Activated B cell treated with CpG ODN at 0.5 μM for 24 hours (primary cell): ENCODE measurements around the gene OR2A14. TPM values are rescaled to one million over a fixed set of nuclear protein-coding genes. Genes with fewer than 3 reads are reported as not detected.
"Not testable (repeated sequence)": the region's sequence is repeated elsewhere in the genome, so short reads cannot be mapped to it uniquely, and the experiment has no call there.

Source experiments
- ATAC-seq: fragments of 200-7000 bp; cut with Tn5 transposase; one replicate; pipeline ENCODE4 v1.10.0; 2021; ENCODE audit warnings: low read depth, mild to moderate bottlenecking, moderate library complexity
- CTCF ChIA-PET: fragments of 350-600 bp; sonication (Branson Sonifier 250); formaldehyde crosslinking; loops from one replicate; lab custom pipeline; 2021; ENCODE audit warnings: antibody characterized with exemption; lab: Charles Lee
- POLR2A ChIA-PET: fragments of 350-600 bp; sonication (Branson Sonifier 250); formaldehyde crosslinking; loops from one replicate; lab custom pipeline; 2021; ENCODE audit warnings: antibody characterized with exemption; lab: Charles Lee
- DNase-seq: peaks from one replicate; pipeline ENCODE4 v3.0.0; 2022
- H3K27ac Mint-ChIP-seq: one replicate; pipeline ENCODE4 v1.8.0; 2020; ENCODE audit warnings: mixed read lengths
- H3K27me3 Mint-ChIP-seq: one replicate; pipeline ENCODE4 v1.8.0; 2021; ENCODE audit warnings: mixed read lengths
- H3K36me3 Mint-ChIP-seq: one replicate; pipeline ENCODE4 v1.8.0; 2021; ENCODE audit warnings: low read depth, mixed read lengths
- H3K4me1 Mint-ChIP-seq: one replicate; pipeline ENCODE4 v1.8.0; 2021; ENCODE audit warnings: mixed read lengths
- H3K4me3 Mint-ChIP-seq: one replicate; pipeline ENCODE4 v1.8.0; 2020; ENCODE audit warnings: mild to moderate bottlenecking, mixed read lengths
- H3K9me3 Mint-ChIP-seq: one replicate; pipeline ENCODE4 v1.8.0; 2020; ENCODE audit warnings: mixed read lengths
- CTCF ChIP-seq: fragments of 200-600 bp; IDR thresholded peaks from one replicate; pipeline ENCODE4 v1.8.0; 2022; ENCODE audit warnings: antibody characterized with exemption, mild to moderate bottlenecking
- intact Hi-C: fragments of 100-400 bp; cut with micrococcal nuclease; formaldehyde crosslinking; loops from one replicate; pipeline ENCODE4 v1.15.1; 2024
- total RNA-seq: library from RNA; stranded (reverse); gene quantifications from 2 replicates; pipeline ENCODE4 v1.2.3, GENCODE V29; 2022

OR2A14 gene
- total RNA-seq, 1 donor from 2014 or later, result not detected

- Mint-ChIP-seq H3K9me3 (peaks cover 8% of the 10 kb centered on the region), H3K27me3 (peaks cover 4% of the 10 kb centered on the region), H3K4me3 (no peak overlapping the region), H3K36me3 (no peaks in the 10 kb centered on the region), H3K27ac (no peak overlapping the region), H3K4me1 (no peaks in the 10 kb centered on the region)
- ChIA-PET POLR2A (no interaction called here), CTCF (no interaction called here)
- intact Hi-C loops, result no loop called here
- no peak for ATAC-seq
- TF ChIP-seq CTCF, result no peak
- no peak for DNase-seq
Observed at GRCh38 chr7:144142187-144142586, 19.2 kb downstream of the OR2A14 start.

- CTCF ChIA-PET, result no interaction called here
- no peak overlapping the region for H3K4me3 Mint-ChIP-seq
Observed at GRCh38 chr7:144144426-144144825, 21.4 kb downstream of the OR2A14 start.

DNA sequence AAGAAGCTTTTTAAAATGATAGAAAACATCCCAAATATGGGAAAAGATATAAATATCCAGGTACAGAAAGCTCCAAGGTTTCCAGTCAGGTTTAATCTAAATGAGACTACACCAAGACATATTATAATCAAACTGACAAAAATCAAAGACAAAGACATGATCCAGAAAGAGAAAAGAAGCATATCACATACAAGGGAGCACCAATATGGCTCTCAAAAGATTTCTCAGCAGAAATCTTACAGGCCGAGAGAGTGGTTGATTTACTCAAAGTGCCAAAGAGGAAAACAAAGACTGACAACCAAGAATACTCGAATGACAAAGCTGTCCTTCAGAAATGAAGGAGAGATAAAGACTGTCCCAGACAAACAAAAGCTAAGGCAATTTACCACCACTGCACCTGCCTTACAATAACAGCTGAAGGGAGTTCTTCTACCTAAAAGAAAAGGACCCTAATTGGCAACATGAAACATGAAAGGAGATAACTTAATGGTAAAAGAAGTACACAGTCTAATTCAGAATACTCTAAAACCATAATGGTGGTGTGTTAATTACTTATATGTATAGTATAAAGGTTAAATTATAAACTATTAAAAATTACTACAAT lies 25.4 kb downstream of the OR2A14 start:
- Mint-ChIP-seq H3K27ac (no peak overlapping the region), H3K4me3 (no peak overlapping the region), H3K27me3 (peaks cover 10% of the 10 kb centered on the region), H3K4me1 (no peaks in the 10 kb centered on the region), H3K9me3 (peaks cover 39% of the 10 kb centered on the region), H3K36me3 (no peaks in the 10 kb centered on the region)
- TF ChIP-seq CTCF, result no peak
- POLR2A ChIA-PET, result no interaction called here
- intact Hi-C loops, result no loop called here
- ATAC-seq (no peak), DNase-seq (no peak)
- CTCF ChIA-PET, result no interaction called here

More at GRCh38 chr7:144144426-144144825, 21.4 kb downstream of the OR2A14 start:
- DNase-seq (no peak), ATAC-seq (no peak)
- Mint-ChIP-seq H3K36me3 (no peaks in the 10 kb centered on the region), H3K27me3 (peaks cover 4% of the 10 kb centered on the region), H3K9me3 (peaks cover 23% of the 10 kb centered on the region), H3K27ac (no peak overlapping the region), H3K4me1 (no peaks in the 10 kb centered on the region)
- TF ChIP-seq CTCF, result no peak
- POLR2A ChIA-PET, result no interaction called here
- intact Hi-C loops, result no loop called here

DNA sequence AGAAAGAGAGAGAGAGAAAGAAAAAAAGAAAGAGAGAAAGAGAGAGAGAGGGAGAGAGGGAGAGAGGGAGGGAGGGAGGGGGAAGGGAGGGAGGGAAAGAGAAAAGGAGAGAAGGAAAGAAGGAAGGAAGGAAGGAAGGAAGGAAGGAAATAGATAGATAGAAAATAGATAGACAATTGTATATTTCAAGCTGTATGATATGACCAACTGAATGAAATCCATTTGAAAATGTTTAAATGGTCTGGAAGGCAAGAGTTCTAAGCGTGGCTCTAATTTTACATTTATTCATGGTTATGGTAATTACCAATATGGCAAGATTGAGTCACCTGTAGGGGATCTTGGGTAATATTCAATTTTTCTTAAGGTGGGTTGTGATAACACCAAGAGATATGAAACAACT lies 35.9 kb downstream of the OR2A14 start:
- no peak for DNase-seq
- intact Hi-C loops, result no loop called here
- Mint-ChIP-seq H3K4me1 (no peaks in the 10 kb centered on the region), H3K36me3 (no peaks in the 10 kb centered on the region), H3K27ac (no peak overlapping the region), H3K9me3 (no peaks in the 10 kb centered on the region), H3K27me3 (peaks cover 17% of the 10 kb centered on the region), H3K4me3 (no peak overlapping the region)
- POLR2A ChIA-PET, result no interaction called here
- no peak for ATAC-seq
- TF ChIP-seq CTCF, result no peak
- CTCF ChIA-PET, result no interaction called here

GRCh38 chr7:144164784-144165183 lies 41.8 kb downstream of the OR2A14 start:
- H3K4me3 Mint-ChIP-seq, result no peak overlapping the region
- no peak for TF ChIP-seq CTCF
- no peak for ATAC-seq

GRCh38 chr7:144171594-144172350 lies 48.8 kb downstream of the OR2A14 start:
- intact Hi-C loops, H3K4me1 Mint-ChIP-seq, POLR2A ChIA-PET, CTCF ChIA-PET, H3K4me3 Mint-ChIP-seq, H3K27ac Mint-ChIP-seq, H3K9me3 Mint-ChIP-seq, H3K27me3 Mint-ChIP-seq, DNase-seq, ATAC-seq, H3K36me3 Mint-ChIP-seq: not testable (repeated sequence)

More at GRCh38 chr7:144164784-144165183, 41.8 kb downstream of the OR2A14 start:
- CTCF ChIA-PET, result no interaction called here
- no peak for DNase-seq
- Mint-ChIP-seq H3K36me3 (no peaks in the 10 kb centered on the region), H3K9me3 (no peaks in the 10 kb centered on the region), H3K27ac (no peak overlapping the region), H3K4me1 (no peaks in the 10 kb centered on the region), H3K27me3 (peaks cover 12% of the 10 kb centered on the region)
- POLR2A ChIA-PET, result no interaction called here
- intact Hi-C loops, result loop anchor here (2.0 kb wide), 1 partner anchor 24 kb away; no protein-coding TSS in a partner anchor
